HTR-8/SVneo (cell line): ENCODE data around the gene CTNNA2.

Source experiments
- DNase-seq: peaks from one replicate; pipeline ENCODE4 v3.0.0; 2011; ENCODE audit warnings: low spot score, mixed read lengths; ENCODE audit not compliant: insufficient read length
- FAIRE-seq: peaks from 2 replicates; lab custom pipeline; 2011; peaks lifted over from hg19 to GRCh38; lab: Jason Lieb, UNC

Gene CTNNA2

DNA sequence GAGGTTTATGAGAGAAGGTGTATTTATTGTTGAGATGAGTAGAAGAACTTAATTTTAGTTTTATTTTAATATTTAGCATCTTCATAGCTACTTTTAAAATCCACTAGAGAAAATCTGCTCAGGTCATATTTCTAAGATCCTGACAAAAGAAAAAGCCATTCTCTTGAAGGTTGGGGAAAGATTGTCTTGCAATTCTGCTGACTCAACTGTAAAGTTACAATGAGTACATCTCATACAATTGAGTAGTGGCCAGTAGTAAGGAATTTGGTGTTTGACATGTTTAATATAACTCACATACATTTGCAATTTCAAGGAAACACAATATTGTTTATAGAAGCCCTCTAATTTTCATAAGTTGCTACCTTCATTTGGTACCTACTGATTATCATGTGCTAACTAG is 447.2 kb downstream of the CTNNA2 start:
- no peak for DNase-seq
- no peak for FAIRE-seq

DNA sequence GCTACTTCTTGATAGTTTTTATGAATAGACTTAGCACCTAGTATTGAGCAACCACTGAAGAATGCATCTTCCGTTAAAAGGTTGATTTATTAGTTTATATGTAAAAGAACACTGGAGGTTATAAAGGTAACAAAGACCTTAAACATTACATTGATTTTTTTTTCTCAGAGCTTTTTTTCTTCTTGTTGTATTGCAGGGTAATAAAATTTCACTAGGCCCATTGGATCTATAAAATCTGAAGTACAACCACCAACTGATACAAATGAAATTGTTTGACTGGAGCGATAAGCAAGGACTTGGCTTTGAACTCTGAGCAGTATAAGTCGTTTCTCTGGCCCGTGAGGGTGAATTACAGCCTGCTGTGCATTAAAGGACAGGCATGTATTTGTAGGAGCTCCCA is 447.7 kb downstream of the CTNNA2 start:
- no peak for FAIRE-seq
- DNase-seq: no peak

DNA sequence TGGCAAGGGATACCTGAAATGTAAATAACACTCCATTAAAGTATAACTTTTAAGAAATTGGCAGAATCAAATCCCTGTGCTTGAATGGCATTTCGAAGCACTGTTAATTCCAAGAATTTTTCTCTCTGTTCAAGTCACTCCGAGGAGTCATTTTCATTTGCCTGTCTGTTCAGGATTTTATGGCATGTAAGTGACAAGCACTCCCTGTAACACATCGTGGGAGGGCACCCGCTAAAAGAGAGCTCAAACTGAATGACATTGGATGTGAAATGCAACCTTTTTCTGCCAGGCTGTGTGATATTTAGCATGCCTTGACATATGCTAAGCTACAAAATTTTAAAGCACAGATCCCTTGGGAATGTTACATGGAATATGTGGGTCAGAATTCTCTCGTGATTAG is 452.1 kb downstream of the CTNNA2 start:
- no peak for DNase-seq
- FAIRE-seq: no peak

DNA sequence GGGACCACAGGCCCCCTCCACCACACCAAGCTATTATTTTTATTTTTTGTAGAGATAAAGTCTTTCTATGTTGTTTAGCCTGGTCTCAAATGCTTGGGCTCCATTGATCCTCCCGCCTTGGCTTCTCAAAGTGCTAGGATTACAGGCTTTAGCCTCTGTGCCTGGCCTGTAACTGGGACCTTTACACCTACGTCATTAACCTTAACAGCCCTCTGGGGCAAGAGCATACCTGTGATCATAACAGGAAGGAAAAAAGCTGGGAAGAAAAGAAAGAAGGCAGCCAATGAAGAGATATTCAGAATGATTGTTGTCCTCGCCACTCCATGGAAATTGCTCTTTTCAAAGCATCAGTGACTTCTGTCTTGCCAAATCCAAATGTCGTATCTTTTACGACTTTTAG is 453.5 kb downstream of the CTNNA2 start:
- DNase-seq (no peak), FAIRE-seq (no peak)

DNA sequence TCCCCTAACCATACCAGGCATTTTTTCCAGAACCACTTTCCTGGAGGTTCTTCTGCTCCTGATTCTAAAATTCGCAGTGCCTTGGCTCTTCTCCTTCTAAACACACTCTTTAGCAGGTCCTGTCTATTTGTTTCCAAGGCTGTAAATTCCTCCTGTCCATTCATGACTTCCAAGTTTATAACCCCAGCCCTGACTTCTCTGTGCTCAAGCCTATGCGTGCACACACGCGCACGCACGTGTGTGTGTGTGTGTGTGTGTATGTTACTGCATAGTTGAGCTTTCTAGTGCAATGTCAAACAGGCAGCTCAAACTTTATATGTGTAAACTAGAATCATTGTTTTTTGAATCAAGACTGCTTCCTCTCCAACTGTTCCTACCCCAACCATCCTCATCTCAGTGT is 454.0 kb downstream of the CTNNA2 start:
- DNase-seq (no peak), FAIRE-seq (peak; percentile 4)

DNA sequence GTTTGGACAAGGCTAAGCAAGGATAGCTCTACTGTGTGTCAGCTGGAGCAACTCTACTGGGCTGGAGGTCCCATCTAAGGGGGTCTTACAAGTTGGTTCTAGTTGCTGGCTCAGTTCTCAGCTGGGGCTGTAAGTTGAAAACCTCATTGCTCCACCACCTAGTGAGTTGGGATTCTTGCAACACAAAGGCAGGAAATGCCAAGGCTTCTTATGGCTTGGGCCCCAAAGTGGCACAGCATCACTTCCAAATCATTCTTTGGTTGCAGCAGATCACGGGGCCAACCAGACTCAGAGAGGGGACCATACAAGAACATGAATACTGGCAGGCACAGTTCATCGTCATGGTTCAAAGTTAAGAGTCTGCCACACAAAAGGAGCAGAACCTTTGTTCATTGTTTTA is 459.0 kb downstream of the CTNNA2 start:
- no peak for FAIRE-seq
- DNase-seq: no peak

DNA sequence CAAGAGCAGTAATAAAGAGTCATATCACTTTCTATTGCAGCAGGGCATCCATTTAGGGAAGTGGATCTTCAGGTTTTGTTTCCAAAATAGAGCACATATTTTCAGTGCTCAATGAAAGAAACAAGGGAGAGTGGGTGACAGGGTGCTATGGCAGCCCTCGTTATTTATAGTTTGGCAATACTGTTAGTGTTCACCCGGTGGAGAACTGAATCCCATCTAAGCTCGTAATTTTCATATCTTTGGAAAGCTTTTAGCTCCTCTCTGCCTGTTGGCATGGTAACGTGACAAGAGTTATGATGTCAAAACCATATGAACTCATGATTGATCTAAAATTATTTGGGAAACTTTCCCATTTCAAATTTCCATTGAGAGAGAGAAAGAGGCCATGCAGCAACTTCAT is 459.8 kb downstream of the CTNNA2 start:
- DNase-seq: no peak
- no peak for FAIRE-seq

DNA sequence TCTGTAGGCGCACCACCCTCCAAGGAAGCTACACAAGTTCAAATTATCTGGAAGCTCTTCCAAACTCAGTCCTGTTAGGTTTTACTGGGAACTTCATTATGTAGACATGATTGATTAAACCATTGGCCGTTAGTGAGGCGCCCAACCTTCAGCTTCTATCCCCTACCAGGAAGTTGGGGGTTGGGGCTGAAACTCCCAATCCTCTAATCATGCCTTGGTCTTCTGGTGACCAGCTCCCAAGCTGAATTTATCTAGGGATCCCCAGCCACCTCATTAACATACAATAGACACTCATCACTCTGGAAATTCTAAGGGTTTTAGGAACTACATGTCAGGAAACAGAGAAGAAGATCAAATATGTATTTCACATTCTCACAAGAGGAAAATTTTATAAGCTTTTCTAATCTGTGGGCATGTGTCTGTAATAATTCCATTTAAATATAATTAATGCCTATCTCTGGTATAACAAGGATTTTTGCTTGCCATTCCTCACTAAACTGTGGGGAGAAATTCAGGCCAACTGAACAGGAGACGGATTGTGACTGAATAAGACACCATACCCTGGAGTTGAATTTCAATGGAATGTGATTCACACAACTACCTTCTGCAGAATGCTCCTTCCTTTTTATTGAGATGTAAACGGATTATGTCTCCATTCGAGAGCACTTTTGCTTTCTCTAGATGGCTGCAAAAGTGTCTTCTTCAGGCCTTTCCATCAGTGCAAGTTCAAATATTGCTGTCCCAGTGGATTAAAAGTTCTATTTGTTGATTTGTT is 463.1 kb downstream of the CTNNA2 start:
- no peak for DNase-seq
- FAIRE-seq: no peak

DNA sequence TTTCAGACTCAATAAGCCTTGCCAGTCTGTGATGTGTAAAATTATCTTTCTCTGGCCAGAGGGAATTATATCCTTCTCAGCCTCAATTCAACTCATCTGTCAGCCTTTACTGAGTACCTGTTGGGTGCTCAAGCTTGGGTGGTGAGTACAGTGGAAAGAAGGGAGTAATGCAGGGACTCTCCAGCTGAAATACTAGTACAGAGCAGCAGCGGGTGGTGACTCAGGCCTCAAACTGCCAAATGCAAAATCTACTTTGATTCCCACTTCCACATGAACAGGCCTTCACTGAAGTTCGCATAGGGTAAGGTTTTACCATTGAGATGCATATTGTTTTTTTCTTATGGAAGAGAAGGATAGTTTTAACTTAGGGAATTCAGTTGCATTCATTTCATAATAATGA is 464.9 kb downstream of the CTNNA2 start:
- FAIRE-seq: no peak
- DNase-seq: no peak

DNA sequence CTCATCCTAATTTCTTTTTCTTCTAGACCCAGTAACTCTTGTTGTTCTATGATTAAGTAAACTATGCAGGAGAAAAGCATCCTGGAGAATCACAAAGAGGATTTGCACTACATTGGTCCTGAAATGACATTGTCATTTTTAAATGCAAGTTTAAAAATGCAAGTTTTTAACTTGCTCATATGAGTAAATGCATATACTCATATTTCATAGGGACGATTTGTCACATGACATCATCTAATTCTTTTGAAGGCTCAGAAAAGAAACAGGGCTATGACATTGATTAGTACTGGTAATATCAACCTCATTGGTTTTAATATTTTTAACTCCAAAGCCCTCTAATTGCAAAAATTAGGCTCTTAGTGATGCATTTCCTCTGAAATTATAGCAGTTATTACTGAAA is 467.3 kb downstream of the CTNNA2 start:
- FAIRE-seq: no peak

DNA sequence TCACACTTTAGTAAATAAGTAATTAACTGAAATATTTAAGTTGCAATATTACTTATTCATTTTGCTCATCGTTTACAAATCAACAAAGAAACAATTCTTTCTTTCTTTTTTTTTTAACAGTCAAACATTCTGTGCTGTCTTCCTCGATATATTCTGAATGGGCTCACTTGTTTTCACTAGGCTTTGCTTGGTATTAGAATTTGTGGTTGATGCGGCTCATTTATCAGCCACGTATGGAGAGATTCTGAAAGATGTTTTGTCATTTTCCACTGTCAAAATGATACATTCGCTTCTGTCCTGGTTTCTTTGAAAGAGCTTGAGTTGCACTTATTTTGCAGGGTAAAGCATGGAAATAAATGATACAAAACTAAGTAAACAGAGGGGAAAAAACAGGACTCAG is 468.0 kb downstream of the CTNNA2 start:
- DNase-seq (no peak), FAIRE-seq (no peak)

More for the DNA sequence above, 467.3 kb downstream of the CTNNA2 start:
- no peak for DNase-seq

DNA sequence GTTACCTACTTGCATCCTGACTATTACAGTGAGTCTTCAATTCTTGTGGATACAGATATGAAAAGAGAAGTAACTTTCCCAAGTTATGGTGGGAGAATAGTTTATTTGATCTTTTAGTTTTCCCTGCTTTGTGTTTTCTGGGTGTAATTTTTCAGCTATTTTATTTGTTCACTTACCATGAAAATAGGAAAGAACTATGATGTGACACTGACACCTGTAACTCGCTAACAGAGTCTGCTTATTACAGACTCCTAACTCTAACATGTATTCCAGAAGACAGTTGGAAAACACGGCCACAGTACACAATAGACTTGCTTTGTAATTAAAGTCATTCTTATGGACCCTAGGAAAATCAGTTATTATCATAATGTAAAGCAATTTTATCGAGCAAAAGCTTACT is 468.5 kb downstream of the CTNNA2 start:
- FAIRE-seq: no peak
- DNase-seq: no peak

DNA sequence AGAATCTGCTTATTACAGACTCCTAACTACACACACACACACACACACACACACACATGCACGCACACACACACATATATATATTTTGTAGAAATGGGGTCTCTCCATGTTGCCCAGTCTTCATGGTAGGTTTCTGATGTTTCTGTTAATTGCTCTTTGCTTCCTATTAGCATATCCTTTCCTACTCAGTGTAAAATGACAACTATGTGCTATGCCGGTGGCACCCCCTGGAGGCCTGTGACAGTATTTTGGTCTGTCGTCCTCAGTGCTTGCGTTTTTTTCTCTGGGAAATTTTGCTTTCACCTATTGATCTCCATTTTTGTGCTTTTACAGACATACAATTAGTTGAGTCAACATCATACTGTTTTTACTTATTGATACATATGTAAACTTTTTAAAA is 469.6 kb downstream of the CTNNA2 start:
- FAIRE-seq: no peak
- no peak for DNase-seq

DNA sequence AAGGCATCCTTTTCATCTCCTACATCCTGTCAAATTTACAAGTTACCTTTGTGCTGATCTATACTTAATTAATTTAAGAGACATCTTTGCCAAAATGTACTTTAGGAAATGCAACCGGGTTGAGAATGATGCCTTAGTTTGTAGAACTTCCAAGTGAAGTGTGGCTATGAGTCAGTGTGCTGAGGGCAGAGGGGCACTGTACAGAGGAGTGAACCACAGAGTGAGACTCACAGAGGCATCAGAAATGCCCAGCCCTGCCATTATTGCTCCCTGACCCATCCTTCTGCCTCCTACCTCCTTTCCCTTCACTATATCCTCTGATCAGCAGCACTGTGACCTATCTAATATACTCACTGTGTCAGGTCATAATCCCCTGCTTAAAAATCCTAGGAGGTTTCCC is 471.6 kb downstream of the CTNNA2 start:
- FAIRE-seq: no peak
- DNase-seq: no peak

DNA sequence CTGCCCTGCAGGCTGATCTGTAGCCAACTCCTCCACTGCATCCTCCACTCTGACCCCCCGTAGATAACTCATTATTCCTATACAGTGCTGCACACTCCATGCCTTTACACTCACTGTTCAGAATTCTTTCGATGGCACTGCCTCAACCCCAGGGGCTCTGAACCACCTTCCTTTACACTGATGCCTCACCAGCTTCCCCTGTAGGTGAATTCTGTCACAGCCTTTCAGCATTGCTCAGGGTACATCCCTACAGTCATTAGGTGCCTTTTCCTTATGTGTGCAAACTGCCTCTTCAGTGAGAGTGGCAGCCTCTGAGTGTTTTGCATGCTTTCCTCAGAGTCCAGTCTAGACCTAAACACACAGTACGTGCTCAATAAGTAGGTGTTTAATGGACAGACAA is 472.3 kb downstream of the CTNNA2 start:
- DNase-seq (no peak), FAIRE-seq (no peak)

DNA sequence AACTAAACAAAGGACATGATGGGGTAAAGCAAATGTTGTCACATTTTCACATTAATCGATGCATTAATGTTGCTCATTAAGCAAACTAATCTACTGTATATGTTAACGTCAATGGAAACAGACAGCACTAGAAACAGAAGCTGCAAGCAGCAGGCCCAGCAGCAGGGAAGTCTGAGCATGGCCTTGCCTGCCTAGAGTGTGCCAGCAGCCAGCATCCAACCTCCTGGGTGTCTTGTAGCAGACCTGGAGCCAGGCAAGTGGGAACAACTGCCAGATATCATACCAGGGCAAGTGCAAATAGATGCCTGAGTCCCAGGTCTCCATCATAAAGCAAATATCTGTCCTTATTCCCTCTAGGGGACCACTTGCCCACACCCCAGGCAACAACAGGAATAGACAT is 472.7 kb downstream of the CTNNA2 start:
- no peak for FAIRE-seq
- no peak for DNase-seq

DNA sequence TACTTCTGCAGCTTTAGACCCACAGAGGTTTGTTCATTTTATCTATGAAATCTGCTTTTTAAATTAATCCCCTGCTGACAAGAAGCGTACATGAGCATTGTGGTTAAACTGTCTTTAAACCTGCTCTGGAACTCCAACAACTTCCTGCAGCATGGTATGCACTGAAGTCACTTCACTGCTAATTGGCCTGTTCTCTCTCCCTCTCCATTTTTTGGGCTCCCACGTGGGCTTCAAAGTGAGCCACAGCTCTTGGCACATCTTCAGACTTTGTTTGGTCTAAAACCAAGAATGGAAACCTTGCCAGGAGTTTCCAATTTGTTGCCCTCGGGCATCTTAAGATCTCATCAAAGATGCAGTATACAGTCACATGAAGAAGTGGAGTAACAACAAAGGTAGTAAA is 480.3 kb downstream of the CTNNA2 start:
- DNase-seq: no peak
- FAIRE-seq: no peak

DNA sequence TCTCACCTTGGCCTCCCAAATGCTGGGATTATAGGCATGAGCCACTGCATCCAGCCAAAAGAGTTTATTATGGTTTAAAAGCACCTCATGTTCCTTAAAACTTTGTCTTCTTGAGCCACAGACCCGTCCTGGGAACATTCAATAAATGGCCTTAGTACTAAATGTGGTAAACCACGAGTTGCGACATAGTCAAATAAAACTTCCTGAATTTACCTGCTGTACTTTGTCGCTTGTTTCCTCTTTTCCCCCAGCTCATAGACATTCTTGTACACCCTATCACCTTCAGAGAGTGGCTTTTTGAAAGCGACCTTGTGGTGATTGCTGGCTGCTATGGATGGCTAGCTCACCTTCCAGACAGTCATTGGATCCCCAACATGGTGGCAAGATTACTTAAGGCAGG is 481.3 kb downstream of the CTNNA2 start:
- DNase-seq (no peak), FAIRE-seq (no peak)

DNA sequence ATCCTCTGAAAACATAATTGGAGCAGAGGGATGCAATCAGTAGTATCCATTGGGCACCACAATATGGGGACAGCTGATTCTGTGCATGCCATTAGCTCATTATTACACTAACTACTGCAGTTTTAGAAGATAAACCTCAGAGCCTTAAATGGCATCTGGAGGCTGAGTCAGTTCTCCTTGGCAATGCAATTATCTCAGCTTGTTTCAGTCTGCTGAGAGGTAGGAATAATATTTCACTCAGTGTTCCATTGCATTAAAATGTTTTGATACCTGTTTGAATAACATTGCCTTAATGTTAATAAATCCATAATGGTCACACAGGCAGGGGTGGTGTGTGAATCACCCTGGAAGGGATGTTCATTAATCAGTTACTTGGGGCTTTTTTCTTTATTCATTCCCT is 482.1 kb downstream of the CTNNA2 start:
- FAIRE-seq (no peak), DNase-seq (no peak)

DNA sequence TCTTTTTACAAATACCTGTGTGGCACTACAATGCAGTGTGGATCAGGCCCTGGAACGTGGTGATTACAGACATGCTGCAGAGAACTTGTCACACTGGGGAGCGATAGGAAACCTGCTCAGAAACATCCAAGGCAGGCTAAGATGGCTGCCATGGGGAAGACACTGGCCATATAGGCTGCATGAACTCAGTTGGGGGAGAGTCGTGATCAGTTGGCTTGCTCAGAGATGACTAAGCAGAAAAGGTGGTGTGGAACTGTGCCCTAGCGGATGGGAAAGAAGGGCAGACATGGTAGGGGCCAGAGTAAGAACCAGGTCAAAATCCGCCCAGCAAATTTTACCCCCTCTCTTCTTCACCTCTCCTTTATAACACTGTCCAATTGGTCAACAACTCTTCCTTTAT is 483.9 kb downstream of the CTNNA2 start:
- DNase-seq: no peak
- no peak for FAIRE-seq

DNA sequence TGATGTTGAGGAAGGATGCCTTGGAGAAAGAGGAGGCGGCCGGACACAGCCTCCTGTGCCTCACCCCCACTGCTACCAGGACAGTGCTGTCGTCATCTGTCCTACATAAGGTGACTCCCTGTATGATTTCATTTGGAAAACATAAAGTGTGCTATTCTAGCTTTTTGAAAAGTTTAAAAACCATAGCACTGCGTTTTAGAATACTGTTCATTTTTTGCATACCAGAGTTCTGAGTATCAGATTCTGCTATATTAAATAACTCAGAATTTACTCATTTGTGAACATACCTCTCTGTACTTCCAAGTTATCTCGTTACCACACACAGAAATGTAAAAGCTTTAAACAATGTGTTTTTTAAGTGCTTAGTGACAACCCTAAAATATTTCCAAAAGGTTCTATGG is 488.9 kb downstream of the CTNNA2 start:
- no peak for DNase-seq
- FAIRE-seq: no peak

DNA sequence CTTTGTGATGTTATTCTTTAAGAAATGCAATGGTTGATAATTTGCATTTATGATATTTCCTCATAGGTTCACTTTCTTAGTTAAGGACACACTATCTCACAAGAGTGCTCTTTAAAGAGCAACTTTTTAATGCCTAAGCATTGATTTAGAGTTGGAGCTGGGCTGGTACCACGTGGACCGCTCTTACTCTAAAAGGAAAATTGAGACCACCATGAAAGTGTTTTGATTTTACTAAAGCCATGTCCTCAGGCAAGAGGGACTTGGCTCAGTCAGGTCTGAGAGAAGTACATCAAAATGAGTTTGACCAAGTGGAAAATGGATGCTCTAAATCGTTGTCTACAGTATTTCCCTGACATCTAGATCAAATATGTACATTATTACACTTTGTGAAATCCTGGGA is 489.3 kb downstream of the CTNNA2 start:
- no peak for DNase-seq
- FAIRE-seq: no peak
